GM18868 (cell line): ENCODE results near the gene ABLIM1.

Experiments
- ATAC-seq: cut with Tn5 transposase; IDR thresholded peaks from one replicate; pipeline ENCODE4 v1.9.1; 2021; ENCODE audit warnings: mild to moderate bottlenecking, moderate library complexity; ENCODE audit not compliant: unreplicated experiment

The ABLIM1 gene

DNA sequence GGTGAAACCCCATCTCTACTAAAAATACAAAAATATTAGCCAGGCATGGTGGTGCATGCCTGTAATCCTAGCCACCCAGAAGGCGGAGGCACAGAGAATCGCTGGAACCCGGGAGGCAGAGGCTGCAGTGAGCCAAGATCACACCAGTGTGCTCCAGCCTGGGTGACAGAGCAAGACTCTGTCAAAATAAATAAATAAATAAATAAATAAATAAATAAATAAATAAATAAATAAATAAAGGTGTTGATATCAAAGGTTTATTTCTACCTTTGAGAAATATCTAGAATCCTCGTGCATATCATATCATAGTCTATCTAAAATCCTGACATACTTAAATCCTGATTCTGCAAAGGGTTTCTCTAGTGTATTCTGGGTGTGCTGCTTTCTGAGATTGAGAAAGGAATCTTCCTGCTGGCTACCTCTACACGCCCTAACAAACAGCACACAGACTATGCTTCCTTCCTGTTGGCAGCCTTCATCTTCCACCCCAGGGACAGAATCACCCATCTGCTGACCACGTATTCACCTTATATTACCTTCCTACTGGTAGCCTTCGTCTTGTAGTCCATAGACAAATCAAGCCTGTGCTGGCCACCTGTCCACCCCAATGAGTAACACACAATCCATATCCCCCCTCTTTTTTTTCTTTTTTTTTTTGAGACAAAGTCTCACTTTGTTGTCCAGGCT lies 8.7 kb downstream of the ABLIM1 start:
- no peak for ATAC-seq

DNA sequence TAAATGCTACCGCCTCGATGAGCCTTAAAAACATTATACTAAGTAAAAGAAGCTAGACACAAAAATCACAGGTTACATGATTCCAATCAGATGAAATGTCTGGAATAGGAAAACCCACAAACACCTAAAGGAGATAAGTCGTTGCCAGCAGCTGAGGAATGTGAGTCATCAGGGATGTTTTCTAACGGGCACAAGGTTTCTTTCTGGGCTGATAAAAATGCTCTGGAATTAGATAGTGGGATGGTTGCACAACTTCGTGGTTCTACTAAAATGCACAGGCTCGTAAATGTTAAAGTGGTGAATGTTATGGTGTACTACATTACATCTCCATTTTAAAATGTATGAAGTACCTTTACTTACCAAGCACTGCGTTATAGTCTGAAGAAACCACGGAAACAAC lies 9.7 kb downstream of the ABLIM1 start:
- ATAC-seq, result no peak

DNA sequence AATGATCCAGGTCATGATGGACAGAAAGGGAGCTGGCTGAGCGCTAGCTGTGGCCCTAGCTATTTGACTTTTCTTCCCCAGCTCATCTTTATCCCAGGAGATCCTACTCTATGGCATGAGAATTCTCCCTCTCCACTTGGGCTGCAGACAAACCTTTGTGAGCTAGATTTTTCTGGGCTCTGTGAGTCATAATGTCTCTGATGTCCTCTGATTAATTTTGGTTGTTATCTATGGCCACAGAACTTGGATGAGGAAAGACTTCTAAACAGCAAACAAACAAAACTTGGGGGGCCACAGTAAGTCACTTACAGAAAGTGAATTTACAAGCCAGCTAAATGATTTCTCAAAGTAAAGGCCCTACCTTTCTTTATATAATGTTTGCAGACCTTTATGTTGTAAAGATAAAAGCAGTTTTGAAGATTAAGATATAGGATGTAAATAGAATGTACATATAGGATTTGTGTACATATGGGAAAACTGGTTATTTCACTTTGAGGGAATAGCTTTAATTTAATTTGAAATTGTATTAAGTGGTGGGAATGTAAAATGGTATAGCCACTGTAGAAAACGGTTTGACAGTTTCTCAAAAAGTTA lies 10.4 kb downstream of the ABLIM1 start:
- no peak for ATAC-seq

DNA sequence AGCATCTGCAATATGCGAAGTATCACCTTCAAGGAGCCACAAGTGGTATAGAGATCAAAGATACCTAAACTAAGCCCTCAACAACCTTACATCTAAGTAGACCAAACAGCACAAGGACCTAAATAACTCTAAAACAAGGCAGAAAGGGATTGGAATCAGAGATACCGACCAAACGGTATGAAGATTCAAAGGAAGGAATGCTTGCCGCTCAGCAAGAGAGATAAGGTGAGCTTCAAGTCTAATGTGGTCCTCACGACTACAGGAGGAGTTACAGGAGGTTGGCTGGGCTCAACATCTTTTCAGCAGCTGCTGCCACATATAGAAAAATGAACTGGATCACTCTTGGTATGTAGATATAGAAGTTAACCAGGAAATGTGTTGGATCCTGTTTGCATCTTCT lies 11.6 kb downstream of the ABLIM1 start:
- no peak for ATAC-seq

DNA sequence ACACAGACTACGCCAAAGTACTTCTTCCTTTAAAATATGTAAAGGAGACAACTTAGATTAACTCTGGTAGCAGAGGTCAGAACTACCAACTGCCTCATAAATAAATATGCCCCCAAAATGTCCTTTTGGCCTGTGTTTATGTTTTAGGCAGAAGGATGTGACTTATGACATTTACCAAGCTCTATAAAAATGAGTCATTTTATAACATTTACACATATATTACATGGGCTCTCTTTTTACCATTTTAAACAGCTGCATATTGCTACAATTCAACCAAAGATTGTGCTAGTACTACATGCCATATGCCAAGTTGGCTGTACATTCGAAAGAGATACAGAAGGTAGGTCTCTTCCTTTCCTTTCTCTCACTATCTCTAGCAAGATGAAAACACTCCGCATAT lies 12.4 kb downstream of the ABLIM1 start:
- no peak for ATAC-seq

DNA sequence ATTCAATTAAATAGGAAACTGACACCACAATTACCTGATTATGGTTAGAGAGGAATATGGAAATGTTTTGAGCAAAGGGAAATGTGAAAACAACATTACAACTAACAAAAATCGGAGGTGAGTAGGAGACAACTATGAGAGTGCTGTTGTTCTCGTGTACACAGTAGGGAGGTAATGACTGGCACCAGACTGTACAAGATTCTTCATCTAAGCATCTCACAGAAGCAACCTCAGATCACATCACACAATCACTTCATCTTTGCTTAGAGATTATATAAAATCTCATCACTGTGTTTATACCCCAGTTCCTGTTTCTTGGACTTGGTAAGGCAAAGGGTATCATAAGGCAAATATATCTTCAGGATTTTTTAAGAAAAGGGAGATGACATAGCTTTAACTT lies 14.9 kb downstream of the ABLIM1 start:
- no peak for ATAC-seq

DNA sequence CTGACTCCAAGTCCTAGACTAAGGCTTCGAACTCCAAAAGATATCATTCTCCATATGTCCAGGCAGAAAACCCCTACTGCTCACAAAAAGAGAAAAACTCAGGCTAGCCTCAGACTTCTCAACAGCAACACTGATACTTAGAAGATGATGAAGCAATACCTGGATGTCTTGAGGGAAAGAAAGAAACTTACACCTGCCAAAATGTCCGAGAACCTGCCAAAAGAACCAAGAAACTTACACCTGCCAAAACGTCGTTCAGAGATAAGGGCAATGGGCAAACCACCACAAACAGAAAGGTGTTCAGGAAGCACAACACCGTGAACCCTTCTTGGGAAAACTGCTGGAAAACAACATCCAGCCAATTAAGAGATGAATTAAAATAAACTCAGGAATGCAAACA lies 15.3 kb downstream of the ABLIM1 start:
- no peak for ATAC-seq

DNA sequence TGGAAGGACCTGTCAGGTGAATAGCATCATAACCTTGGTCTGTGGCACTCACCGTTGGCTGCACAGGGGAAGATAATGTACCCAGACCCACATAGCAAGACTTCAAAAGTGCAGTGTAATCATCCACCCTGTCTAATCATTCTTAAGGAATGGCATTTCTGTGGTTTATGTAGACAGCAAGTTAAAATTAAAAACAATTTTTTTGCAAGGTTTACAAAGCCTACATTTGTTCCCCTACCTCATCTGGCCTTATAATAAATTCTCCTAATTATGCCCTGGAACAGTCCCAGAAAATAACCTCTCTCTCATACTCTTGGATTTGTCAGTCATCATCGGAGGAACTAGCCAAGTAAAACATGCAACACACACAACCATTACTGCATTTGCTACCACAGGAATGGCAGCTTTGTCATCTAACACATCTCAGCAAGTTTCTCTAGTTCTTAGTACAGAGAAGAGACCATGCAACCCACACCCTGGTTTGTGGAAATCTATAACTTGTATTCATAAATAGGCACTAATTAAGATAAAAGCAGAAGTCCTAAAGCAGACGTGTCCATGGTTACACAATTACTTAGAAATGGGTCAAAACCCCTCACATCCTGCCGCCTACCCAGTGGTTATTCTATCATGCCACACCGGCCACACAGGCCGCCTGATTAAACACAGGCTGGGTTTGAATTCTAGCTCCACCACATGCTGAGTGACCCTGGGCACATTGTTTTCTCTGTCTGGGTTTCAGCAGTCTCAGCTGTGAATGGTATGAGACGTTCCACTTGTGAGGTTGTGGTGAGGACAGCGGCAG lies 19.1 kb downstream of the ABLIM1 start:
- ATAC-seq, result peak; percentile 76

DNA sequence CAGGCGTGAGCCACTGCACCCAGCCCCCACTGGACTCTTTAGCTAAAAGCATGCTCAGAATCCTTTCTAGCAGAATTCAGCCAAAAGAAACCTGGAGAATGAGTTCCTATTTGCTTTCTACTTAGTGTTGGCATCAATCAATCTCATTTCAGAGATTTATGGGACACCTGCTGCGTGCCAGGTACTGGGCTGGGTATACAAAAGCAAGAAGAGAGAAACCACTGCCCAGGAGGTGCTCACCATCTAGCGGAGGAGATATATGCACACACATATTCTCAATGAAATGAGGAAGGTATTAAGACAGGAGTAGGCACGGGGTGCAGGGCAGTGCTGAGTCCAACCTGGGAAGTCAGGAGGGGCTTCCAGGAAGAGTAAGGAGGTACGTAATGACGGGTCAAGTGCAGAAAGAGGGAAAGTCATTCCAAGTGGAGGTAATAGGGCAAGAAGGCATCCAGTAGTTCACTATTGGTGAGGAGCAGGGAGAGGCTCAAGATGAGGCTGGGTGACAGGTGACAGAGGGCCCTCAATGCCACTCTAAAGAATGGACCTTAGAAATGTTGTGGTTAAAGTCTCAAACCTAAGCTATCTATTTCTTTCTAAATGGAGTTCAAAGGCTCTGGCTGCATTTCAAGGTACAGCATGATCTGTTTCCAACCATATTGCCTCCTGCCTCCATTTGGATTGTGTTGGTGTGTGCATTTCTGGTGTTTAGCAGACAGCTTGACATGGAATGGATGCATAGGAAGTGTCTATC lies 22.1 kb downstream of the ABLIM1 start:
- ATAC-seq, result no peak

DNA sequence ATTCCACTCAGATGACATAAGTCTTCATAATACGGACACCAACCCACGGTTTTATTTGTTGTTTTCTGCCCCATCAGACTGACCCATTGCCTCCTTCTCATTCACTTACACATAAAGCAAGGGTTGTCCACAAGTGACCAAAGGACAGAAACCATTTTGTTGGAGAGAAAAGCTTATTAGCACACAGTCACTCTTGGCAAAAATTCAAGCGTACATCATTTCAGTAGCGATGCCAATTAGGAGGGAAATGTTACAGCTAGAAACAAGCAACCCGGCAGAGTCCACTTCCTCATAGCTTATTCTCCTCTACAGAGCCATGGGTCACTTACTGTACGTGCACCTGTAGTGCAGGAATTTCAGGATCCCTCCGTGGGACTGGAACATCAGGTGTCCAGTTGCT lies 23.0 kb downstream of the ABLIM1 start:
- no peak for ATAC-seq

DNA sequence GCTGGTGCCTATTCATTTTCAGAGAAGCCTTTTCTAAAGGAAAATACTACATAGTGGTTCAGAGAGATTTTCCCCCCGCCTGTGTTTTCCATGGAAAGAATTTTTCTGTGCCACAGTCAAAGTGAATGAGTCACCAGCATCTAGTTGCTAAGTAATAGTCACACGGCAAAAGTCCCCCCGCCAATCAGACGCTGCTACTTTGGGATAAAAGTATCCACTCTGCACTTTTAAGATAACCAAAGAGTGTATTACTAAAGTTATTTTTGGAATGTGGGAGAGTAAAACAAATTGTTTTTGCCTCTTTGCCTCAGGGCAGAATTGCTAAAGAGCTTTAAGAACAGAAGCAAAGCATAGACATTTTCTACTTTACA lies 23.5 kb downstream of the ABLIM1 start:
- no peak for ATAC-seq

DNA sequence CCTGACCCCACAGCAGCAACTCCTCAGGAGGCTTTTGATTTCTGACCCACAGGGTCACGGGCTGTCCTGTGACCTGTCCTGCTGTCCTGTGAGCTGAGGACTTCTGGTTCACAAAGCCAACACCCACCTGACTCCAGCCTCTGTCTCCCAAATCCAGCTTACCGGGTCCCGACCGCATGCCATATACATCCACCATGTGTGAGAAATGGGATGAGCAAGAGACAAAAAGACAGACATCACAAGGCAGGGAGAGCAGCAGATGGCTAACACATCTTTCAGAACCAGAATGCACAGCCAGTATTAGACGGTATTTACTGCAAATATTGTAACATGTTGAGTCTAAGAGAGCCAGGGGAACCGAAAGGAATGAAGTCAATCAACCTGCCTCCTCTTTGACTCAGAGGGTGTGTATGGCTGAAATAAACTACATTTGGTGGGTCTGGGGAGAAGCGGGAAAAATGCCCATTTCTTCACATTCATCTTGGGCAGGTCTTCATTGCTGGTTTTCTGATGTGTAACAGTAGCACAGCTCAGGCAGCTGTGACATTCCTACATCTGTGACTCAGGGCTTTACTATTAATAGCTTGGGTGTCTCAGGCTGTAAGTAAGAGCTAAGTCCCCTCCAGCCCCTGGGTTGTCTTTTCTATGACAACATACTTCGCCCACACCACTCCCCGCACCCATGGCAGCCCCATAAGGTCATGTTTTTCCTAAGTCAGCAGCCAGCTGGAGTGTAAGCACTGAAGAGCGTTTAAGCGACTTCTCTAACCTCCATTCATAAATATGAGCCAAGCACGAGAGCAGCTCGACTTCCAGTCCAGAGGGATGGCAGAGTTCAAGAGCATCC lies 25.0 kb downstream of the ABLIM1 start:
- ATAC-seq, result peak; percentile 54

DNA sequence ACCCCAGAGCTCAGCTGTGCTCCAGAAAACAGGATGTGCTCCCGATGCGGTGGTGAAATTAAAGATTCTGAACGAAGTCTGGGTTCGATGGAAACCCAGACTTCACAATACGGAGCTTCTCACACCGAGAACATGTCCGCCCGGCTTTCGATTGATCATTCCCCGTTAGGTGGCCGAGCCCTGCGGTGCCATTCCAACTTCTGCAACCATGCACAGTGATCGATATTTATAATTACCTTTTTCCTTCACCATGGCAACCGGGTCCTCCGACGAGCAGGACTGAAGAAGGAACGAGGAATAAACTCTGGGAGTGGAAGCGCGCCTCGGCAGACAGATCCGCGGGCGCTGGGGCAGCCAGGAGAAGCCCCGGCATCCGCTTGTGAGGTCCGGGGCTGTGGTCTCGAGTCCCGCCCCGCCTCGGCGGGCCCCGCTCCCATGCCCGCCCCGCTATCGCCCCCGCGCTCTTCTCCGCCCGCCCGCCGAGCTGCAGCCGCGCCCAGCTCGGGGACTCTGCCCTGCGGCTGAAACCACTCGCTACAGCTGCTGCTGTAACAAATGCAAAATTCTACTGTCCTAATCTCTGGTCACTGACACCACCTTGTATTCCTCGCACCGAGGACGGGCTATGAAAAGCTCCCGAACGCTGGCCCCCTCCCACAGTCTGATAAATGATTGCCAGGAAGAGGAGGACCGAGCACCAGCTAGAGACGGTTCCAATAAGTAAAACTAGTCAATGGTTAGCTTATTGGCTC lies 26.2 kb downstream of the ABLIM1 start:
- peak; percentile 59 for ATAC-seq

DNA sequence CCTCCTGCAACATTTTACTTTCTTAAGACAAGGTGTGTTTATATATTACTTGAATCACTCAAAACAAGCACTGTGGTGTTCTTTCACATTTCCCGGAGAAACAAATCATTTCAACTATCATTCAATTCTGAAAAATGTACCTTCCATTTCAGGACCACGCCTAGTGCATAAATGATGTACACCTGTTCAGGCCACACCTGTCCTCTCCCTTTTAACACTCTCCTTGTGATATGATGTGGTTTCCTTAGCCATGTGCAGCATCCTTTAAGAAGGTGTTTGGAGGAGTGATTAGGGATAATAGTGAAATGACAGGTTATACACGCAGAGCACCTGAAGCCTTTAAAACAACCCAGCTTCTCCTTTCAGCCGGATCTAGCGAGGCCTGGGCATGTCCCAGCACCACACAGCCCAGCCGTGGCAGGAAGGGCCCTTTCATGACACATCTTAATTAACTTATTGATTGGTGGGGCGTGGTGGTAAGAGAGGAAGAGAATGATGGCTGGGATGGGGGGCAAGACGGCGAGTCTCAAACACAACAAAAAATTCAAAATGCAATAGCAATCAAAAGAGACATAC lies 26.9 kb downstream of the ABLIM1 start:
- no peak for ATAC-seq

DNA sequence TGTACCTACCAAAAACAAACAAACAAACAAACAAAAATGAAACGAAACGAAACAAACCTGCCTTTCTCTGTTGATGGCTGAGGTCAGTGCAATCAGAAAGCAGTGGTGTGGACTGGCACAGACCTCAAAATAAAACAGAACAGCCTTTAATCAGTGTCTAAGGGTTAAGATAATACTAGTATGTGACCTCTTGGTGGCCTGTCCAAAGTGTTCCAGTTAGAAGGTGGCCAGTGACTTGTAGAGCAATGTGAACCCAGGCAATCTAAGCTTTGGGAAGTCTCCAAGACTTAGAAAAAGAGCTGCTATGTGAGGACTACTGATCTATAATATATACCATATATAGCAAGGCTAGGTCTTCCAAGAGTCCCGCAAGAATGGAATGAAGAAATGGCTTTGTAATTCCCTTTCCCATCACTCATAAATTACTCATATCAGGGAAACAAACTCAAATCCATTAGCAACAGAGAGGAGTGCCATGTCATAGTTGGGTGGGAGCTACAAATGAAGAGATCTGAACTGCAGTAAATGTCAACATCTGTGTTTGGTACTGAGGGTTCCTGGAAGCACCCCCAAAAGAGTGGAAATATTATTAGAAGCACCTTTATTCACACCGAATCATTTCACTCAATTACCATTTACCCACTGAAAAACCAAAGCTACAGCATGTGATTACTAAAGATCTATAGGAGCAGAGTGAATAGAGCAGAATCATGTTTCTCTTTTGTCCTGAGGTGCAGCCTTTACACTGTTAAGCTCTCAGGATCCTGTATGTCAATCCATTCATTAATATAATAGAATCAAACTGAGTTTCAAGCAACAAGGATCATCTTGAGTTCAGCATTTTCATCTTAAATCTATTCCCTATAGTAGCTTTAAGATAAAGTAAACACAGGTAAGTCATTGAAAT lies 28.0 kb downstream of the ABLIM1 start:
- ATAC-seq, result no peak

DNA sequence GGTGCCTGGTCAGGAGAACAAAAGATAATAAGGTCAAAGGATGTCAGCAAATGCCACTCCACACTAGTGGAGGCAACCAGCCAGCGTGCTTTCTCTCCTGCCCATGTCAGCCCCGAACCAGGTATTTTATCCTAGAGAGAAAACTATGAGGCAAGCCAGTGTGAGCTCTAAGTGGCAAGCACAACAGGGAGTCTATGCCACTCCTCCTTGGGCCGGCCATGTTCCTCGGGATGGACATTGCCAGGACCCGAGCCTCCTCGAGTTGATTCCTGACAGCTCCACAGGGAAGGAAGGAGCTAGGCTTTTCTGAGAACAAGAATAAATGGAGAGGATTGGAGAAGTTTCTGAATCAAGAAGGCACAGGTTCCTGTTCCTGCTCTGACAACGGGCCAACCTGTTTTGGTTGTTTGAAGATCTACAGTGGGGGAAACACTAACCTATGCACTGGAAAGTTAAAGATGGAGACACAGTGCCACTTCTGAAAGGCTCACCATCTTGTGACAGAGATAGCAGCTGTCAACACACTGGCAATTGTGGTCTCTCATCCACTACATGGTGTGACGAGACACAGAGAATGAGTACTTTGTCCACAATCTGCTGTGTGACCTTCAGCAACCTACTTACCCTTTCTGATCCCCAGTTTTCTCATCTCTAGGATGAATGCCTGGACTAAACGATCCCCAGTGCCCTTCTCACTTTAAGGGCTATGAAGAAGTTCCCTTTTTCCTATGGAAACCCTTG lies 28.8 kb downstream of the ABLIM1 start:
- ATAC-seq, result no peak

DNA sequence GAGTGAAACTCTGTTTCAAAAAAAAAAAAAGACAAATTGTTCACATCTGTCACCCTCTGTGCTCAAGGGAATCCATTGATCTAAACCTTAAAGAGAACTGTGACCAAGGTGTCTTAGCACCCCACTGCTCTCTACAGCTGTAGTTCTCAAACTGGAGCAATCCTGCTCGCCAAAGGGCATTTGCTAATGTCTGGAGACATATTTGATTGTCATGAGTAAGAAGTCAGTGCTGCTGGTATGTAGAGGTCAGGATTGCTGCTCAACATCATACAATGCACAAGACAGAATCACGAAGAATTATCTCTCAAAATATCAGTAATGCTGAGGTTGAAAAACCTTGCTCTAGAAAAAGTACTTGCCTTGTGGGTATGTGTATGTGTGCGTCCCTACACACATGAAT lies 30.0 kb downstream of the ABLIM1 start:
- no peak for ATAC-seq

DNA sequence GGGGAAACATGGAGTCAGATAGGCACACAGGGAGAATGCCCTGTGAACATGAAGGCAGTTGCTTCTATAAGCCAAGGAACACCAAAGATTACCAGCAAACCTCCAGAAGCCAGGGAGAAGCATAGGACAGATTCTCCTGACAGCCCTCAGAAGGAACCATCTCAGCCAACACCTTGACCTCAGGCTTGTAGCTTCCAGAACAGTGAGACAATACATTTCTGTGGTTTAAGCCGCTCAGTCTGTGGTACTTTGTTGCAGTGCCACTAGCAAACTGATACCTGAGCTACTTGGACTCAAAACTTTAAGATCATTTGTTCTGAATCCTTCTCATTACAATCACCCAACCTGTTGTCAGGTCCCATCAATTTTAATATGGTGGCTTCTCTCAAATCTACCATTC lies 31.2 kb downstream of the ABLIM1 start:
- ATAC-seq, result no peak
